ENCODE results near the gene FILIP1L.

The FILIP1L gene

GRCh38 chr3:99920481-99921376 is 193.6 kb downstream of the FILIP1L start:
- DNase-seq (ENCODE audit: low read depth, low spot score): no peak

GRCh38 chr3:99919694-99920093 is 194.6 kb downstream of the FILIP1L start:
- DNase-seq (ENCODE audit: low read depth, low spot score): no peak
- H3K4me3 ChIP-seq (ENCODE audit: low read length): no peak overlapping the region

More at GRCh38 chr3:99920481-99921376, 193.6 kb downstream of the FILIP1L start:
- H3K4me3 ChIP-seq (ENCODE audit: low read length): no peak overlapping the region

- DNase-seq (ENCODE audit: low read depth, low spot score): no peak
- no peak overlapping the region for H3K4me3 ChIP-seq (ENCODE audit: low read length)
Observed at GRCh38 chr3:99918715-99919114, 195.6 kb downstream of the FILIP1L start.

- DNase-seq (ENCODE audit: low read depth, low spot score): no peak
- no peak overlapping the region for H3K4me3 ChIP-seq (ENCODE audit: low read length)
Observed at GRCh38 chr3:99915906-99916432, 198.3 kb downstream of the FILIP1L start.

- no peak for DNase-seq (ENCODE audit: low read depth, low spot score)
- no peak overlapping the region for H3K4me3 ChIP-seq (ENCODE audit: low read length)
Observed at GRCh38 chr3:99911433-99911832, 202.9 kb downstream of the FILIP1L start.

- no peak overlapping the region for H3K4me3 ChIP-seq (ENCODE audit: low read length)
- DNase-seq (ENCODE audit: low read depth, low spot score): no peak
Observed at GRCh38 chr3:99910752-99911290, 203.5 kb downstream of the FILIP1L start.

- DNase-seq (ENCODE audit: low read depth, low spot score): no peak
- no peak overlapping the region for H3K4me3 ChIP-seq (ENCODE audit: low read length)
Observed at GRCh38 chr3:99909714-99910495, 204.4 kb downstream of the FILIP1L start.

GRCh38 chr3:99907959-99908544 is 206.2 kb downstream of the FILIP1L start:
- no peak for DNase-seq (ENCODE audit: low read depth, low spot score)
- H3K4me3 ChIP-seq (ENCODE audit: low read length): no peak overlapping the region

- no peak for DNase-seq (ENCODE audit: low read depth, low spot score)
Observed at GRCh38 chr3:99903869-99904268, 210.4 kb downstream of the FILIP1L start.

GRCh38 chr3:99902091-99902490 is 212.2 kb downstream of the FILIP1L start:
- no peak for DNase-seq (ENCODE audit: low read depth, low spot score)
- H3K4me3 ChIP-seq (ENCODE audit: low read length): no peak overlapping the region

More at GRCh38 chr3:99903869-99904268, 210.4 kb downstream of the FILIP1L start:
- no peak overlapping the region for H3K4me3 ChIP-seq (ENCODE audit: low read length)

- H3K4me3 ChIP-seq (ENCODE audit: low read length): no peak overlapping the region
- DNase-seq (ENCODE audit: low read depth, low spot score): no peak
Observed at GRCh38 chr3:99901200-99901926, 212.9 kb downstream of the FILIP1L start.

- no peak overlapping the region for H3K4me3 ChIP-seq (ENCODE audit: low read length)
- DNase-seq (ENCODE audit: low read depth, low spot score): no peak
Observed at GRCh38 chr3:99900248-99900647, 214.1 kb downstream of the FILIP1L start.

GRCh38 chr3:99899603-99900002 is 214.7 kb downstream of the FILIP1L start:
- H3K4me3 ChIP-seq (ENCODE audit: low read length): no peak overlapping the region
- DNase-seq (ENCODE audit: low read depth, low spot score): no peak

- no peak overlapping the region for H3K4me3 ChIP-seq (ENCODE audit: low read length)
- DNase-seq (ENCODE audit: low read depth, low spot score): no peak
Observed at GRCh38 chr3:99896482-99896881, 217.8 kb downstream of the FILIP1L start.

GRCh38 chr3:99895703-99896441 is 218.4 kb downstream of the FILIP1L start:
- no peak for DNase-seq (ENCODE audit: low read depth, low spot score)
- H3K4me3 ChIP-seq (ENCODE audit: low read length): no peak overlapping the region

- no peak for DNase-seq (ENCODE audit: low read depth, low spot score)
Observed at GRCh38 chr3:99895131-99895696, 219.1 kb downstream of the FILIP1L start.

GRCh38 chr3:99892332-99892731 is 222.0 kb downstream of the FILIP1L start:
- DNase-seq (ENCODE audit: low read depth, low spot score): no peak

More at GRCh38 chr3:99895131-99895696, 219.1 kb downstream of the FILIP1L start:
- H3K4me3 ChIP-seq (ENCODE audit: low read length): no peak overlapping the region

More at GRCh38 chr3:99892332-99892731, 222.0 kb downstream of the FILIP1L start:
- no peak overlapping the region for H3K4me3 ChIP-seq (ENCODE audit: low read length)
